Panc1 (cell line): ENCODE data around the gene PAX5.

Experiments
- CTCF ChIP-seq: fragments of 450-650 bp; IDR thresholded peaks from 2 replicates; pipeline ENCODE4 v1.5.1; 2017; ENCODE audit warnings: mild to moderate bottlenecking
- POLR2AphosphoS5 ChIP-seq: IDR thresholded peaks from 2 replicates; pipeline ENCODE4 v1.6.1; 2012; ENCODE audit warnings: mild to moderate bottlenecking, low read depth, low read length, moderate library complexity
- TCF7L2 ChIP-seq: IDR thresholded peaks from 2 replicates; pipeline ENCODE4 v1.6.1; 2011; ENCODE audit warnings: mild to moderate bottlenecking, low read depth, low read length, inconsistent platforms

- no peak for TF ChIP-seq CTCF
- TF ChIP-seq POLR2AphosphoS5 = no peak
- TF ChIP-seq TCF7L2 = no peak
Observed at GRCh38 chr9:36848946-36849345, 185.1 kb downstream of the PAX5 start.
